OCI-LY1 (cell line): ENCODE results near the gene DBH.

Experiments used
- H2AFZ ChIP-seq: fragments of 200-600 bp; sonication (generic), shearing (Covaris generic); 2 replicates; pipeline ENCODE4 v1.6.0; 2014; ENCODE audit warnings: antibody characterized with exemption, mild to moderate bottlenecking, low read length
- H3F3A ChIP-seq: fragments of 200-600 bp; sonication (generic), shearing (Covaris generic); 2 replicates; pipeline ENCODE4 v1.6.0; 2014; ENCODE audit warnings: mild to moderate bottlenecking, antibody characterized with exemption, low read length, moderate library complexity; ENCODE audit not compliant: insufficient read depth
- H3K27ac ChIP-seq: fragments of 200-600 bp; sonication (generic); 2 replicates; pipeline ENCODE4 v1.5.1; 2014; ENCODE audit warnings: low read length, mixed run types, mild to moderate bottlenecking, low read depth; ENCODE audit not compliant: poor library complexity, severe bottlenecking
- H3K27me3 ChIP-seq: fragments of 200-600 bp; sonication (generic); 2 replicates; pipeline ENCODE4 v1.6.0; 2014; ENCODE audit warnings: antibody characterized with exemption, mild to moderate bottlenecking, low read length, moderate library complexity; ENCODE audit not compliant: insufficient read depth
- H3K36me3 ChIP-seq: fragments of 200-600 bp; sonication (generic); 2 replicates; pipeline ENCODE4 v1.6.1; 2014; ENCODE audit warnings: mild to moderate bottlenecking, antibody characterized with exemption, low read length, moderate library complexity, mixed read lengths; ENCODE audit not compliant: insufficient read depth
- H3K4me1 ChIP-seq: fragments of 200-600 bp; sonication (generic); 2 replicates; pipeline ENCODE4 v1.5.1; 2014; ENCODE audit warnings: mild to moderate bottlenecking, low read length, moderate library complexity; ENCODE audit not compliant: insufficient read depth, severe bottlenecking
- H3K4me2 ChIP-seq: fragments of 200-600 bp; sonication (generic), shearing (Covaris generic); 2 replicates; pipeline ENCODE4 v1.6.1; 2014; ENCODE audit warnings: low read length
- H3K4me3 ChIP-seq: fragments of 200-600 bp; sonication (generic); 2 replicates; pipeline ENCODE4 v1.5.1; 2014; ENCODE audit warnings: low read length, low read depth, mild to moderate bottlenecking, mixed read lengths; ENCODE audit not compliant: poor library complexity, severe bottlenecking
- H3K79me2 ChIP-seq: fragments of 200-600 bp; shearing (Covaris generic); 2 replicates; pipeline ENCODE4 v1.6.1; 2016; ENCODE audit warnings: mixed run types, low read length, mixed read lengths; ENCODE audit not compliant: insufficient read depth
- H3K9ac ChIP-seq: fragments of 200-600 bp; sonication (generic), shearing (Covaris generic); 2 replicates; pipeline ENCODE4 v1.6.1; 2014; ENCODE audit warnings: mild to moderate bottlenecking, low read length, mixed read lengths
- H3K9me2 ChIP-seq: fragments of 200-600 bp; sonication (generic), shearing (Covaris generic); 2 replicates; pipeline ENCODE4 v1.6.1; 2014; ENCODE audit warnings: low read depth, mild to moderate bottlenecking, low read length, mixed read lengths
- H3K9me3 ChIP-seq: fragments of 200-600 bp; shearing (Covaris generic); 2 replicates; pipeline ENCODE4 v1.6.1; 2014; ENCODE audit warnings: low read length, mixed read lengths
- H4K20me1 ChIP-seq: fragments of 200-600 bp; sonication (generic), shearing (Covaris generic); 2 replicates; pipeline ENCODE4 v1.6.0; 2016; ENCODE audit warnings: mild to moderate bottlenecking, low read length; ENCODE audit not compliant: insufficient read depth
- CTCF ChIP-seq: fragments of 200-600 bp; sonication (generic), shearing (Covaris generic); IDR thresholded peaks from 2 replicates; pipeline ENCODE4 v1.5.1; 2017; ENCODE audit warnings: mild to moderate bottlenecking, antibody characterized with exemption, low read length, moderate library complexity, mixed read lengths
- EZH2 ChIP-seq: fragments of 200-600 bp; sonication (generic), shearing (Covaris generic); IDR thresholded peaks from 2 replicates; pipeline ENCODE4 v1.8.0; 2017; ENCODE audit warnings: borderline replicate concordance, mixed run types, mild to moderate bottlenecking, antibody characterized with exemption, low read length, moderate library complexity, mixed read lengths

The DBH gene

GRCh38 chr9:133680250-133680975 is 44.2 kb downstream of the DBH start:
- Histone ChIP-seq H4K20me1 (no peaks in the 10 kb centered on the region), H3K4me1 (no peaks in the 10 kb centered on the region), H3K79me2 (no peaks in the 10 kb centered on the region), H3K9me2 (no peaks in the 10 kb centered on the region), H2AFZ (no peak overlapping the region), H3K36me3 (no peaks in the 10 kb centered on the region), H3K27me3 (no peaks in the 10 kb centered on the region; the same call in 1 of the 2 replicates), H3F3A (no peaks in the 10 kb centered on the region), H3K4me3 (no peak overlapping the region), H3K9me3 (no peaks in the 10 kb centered on the region), H3K27ac (no peak overlapping the region), H3K9ac (no peak overlapping the region), H3K4me2 (no peak overlapping the region)
- TF ChIP-seq CTCF (no peak), EZH2 (no peak)

GRCh38 chr9:133680976-133681657 is 45.0 kb downstream of the DBH start:
- no peaks in the 10 kb centered on the region for H3K79me2 ChIP-seq
- no peaks in the 10 kb centered on the region for H3K4me1 ChIP-seq
- TF ChIP-seq EZH2 (no peak), CTCF (no peak)
- no peaks in the 10 kb centered on the region for H3K9me3 ChIP-seq
- no peaks in the 10 kb centered on the region for H4K20me1 ChIP-seq
- no peak overlapping the region for H3K27ac ChIP-seq
- H3K9ac ChIP-seq, result no peak overlapping the region
- no peaks in the 10 kb centered on the region; the same call in 1 of the 2 replicates for H3K27me3 ChIP-seq
- H3K4me2 ChIP-seq, result no peak overlapping the region
- H3K4me3 ChIP-seq, result no peak overlapping the region
- H2AFZ ChIP-seq, result no peak overlapping the region
- no peaks in the 10 kb centered on the region for H3K9me2 ChIP-seq
- no peaks in the 10 kb centered on the region for H3K36me3 ChIP-seq
- H3F3A ChIP-seq, result no peaks in the 10 kb centered on the region

- Histone ChIP-seq H3K4me3 (no peak overlapping the region), H3K4me2 (no peak overlapping the region), H2AFZ (no peak overlapping the region), H3K27me3 (no peaks in the 10 kb centered on the region; the same call in 1 of the 2 replicates), H3K79me2 (no peaks in the 10 kb centered on the region), H3F3A (no peaks in the 10 kb centered on the region), H3K36me3 (no peaks in the 10 kb centered on the region), H4K20me1 (no peaks in the 10 kb centered on the region), H3K9ac (no peak overlapping the region), H3K4me1 (no peaks in the 10 kb centered on the region), H3K9me3 (no peaks in the 10 kb centered on the region), H3K9me2 (no peaks in the 10 kb centered on the region), H3K27ac (no peak overlapping the region)
- TF ChIP-seq EZH2 (no peak), CTCF (no peak)
Measured at GRCh38 chr9:133681658-133682306, 45.6 kb downstream of the DBH start.
